Prostate gland (tissue), 2 donors: Measurements from ENCODE around the gene SERTAD4. TPM values are rescaled to one million over a fixed set of nuclear protein-coding genes. Genes with fewer than 3 reads are reported as not detected.
A peak's percentile ranks its signal among the peaks of the same experiment; 100 is the strongest.

Experiments used
- DNase-seq: peaks from one replicate; pipeline ENCODE4 v3.0.0-alpha.2; 2019; ENCODE audit warnings: low spot score
- H3K27ac ChIP-seq, 2 donors: fragments of 200-600 bp; sonication (generic); 2 replicates each; pipeline ENCODE4 v1.5.1; 2017 to 2019
- H3K27me3 ChIP-seq: fragments of 200-600 bp; sonication (generic); replicated peaks from 2 replicates; pipeline ENCODE4 v1.5.1; 2019; ENCODE audit not compliant: insufficient read depth
- H3K36me3 ChIP-seq, 2 donors: fragments of 200-600 bp; sonication (generic); 1 replicate in 1 of 2; 2 replicates in 1 of 2; pipeline versions ENCODE4 v1.5.1 to v1.8.1; 2017 to 2019
- H3K4me1 ChIP-seq: fragments of 200-600 bp; sonication (generic); replicated peaks from 2 replicates; pipeline ENCODE4 v1.5.1; 2019
- H3K4me3 ChIP-seq, 2 donors: fragments of 200-600 bp; sonication (generic); 2 replicates each; pipeline ENCODE4 v1.5.1; 2017 to 2019
- H3K9me3 ChIP-seq: fragments of 200-600 bp; sonication (generic); 2 replicates; pipeline ENCODE4 v1.5.1; 2017
- POLR2A ChIP-seq: fragments of 450-650 bp; IDR thresholded peaks from one replicate; pipeline ENCODE4 v1.6.1; 2016; ENCODE audit warnings: antibody characterized with exemption, mild to moderate bottlenecking
- POLR2AphosphoS5 ChIP-seq: sonication (generic); formaldehyde crosslinking; IDR thresholded peaks from one replicate; pipeline ENCODE4 v1.6.1; 2017; ENCODE audit warnings: antibody characterized with exemption
- WGBS: methylation state at CpG from one replicate; pipeline ENCODE4 v1.1.5; 2018; 5-methylcytosine and 5-hydroxymethylcytosine counted together
- intact Hi-C: fragments of 100-400 bp; cut with DNase I; formaldehyde crosslinking; loops from one replicate; pipeline ENCODE4 v1.14.2; 2022
- total RNA-seq, 2 donors: library from RNA; depleted of rRNA; stranded (reverse); fragments of >200 nt; gene quantifications; one replicate each; pipeline ENCODE4 v1.1.0, GENCODE V29; 2016
- TF ChIP-seq, protein P1 (sequence below), 4 experiments: fragments of 200-600 bp in 2 of 4; fragments of 450-650 bp in 2 of 4; sonication (generic) in 2 of 4; IDR thresholded peaks; 1 replicate in 3 of 4; 2 replicates in 1 of 4; pipeline ENCODE4 v1.5.1; 2016 to 2019; ENCODE audit warnings: antibody characterized with exemption in 4 of 4, mild to moderate bottlenecking in 2 of 4, moderate library complexity in 2 of 4

The SERTAD4 gene
- total RNA-seq, 2 donors from 2014 or later = 2.0 to 10.6 TPM

DNA sequence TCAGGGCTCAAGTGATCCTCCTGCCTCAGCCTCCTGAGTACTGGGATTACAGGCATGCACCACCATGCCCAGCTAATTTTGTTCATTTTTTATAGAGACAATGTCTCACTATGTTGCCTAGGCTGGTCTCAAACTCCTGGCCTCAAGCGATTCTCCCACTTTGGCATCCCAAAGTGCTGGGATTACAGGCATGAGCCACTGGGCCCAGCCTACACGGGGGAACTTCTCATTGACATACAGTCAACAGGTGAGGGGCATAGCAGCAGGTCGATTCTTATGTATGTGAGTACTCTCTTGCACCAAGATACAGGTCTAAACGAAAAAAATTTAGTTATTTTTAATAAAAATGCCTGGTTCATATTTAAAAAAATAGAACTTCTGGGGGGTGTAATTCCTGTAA is 56.7 kb downstream of the SERTAD4 start:
- intact Hi-C loops = no loop called here
- WGBS = 82% methylated on average over 4 of the region's 4 CpGs
- H3K9me3 ChIP-seq = no peaks in the 10 kb centered on the region
- H3K27ac ChIP-seq = no peak overlapping the region
- no peak for DNase-seq
- H3K27me3 ChIP-seq = no peaks in the 10 kb centered on the region
- H3K4me1 ChIP-seq = no peaks in the 10 kb centered on the region
- H3K36me3 ChIP-seq = no peaks in the 10 kb centered on the region
- no peak overlapping the region for H3K4me3 ChIP-seq
- TF ChIP-seq POLR2A (no peak), POLR2AphosphoS5 (no peak)
- TF ChIP-seq, protein P1, sequence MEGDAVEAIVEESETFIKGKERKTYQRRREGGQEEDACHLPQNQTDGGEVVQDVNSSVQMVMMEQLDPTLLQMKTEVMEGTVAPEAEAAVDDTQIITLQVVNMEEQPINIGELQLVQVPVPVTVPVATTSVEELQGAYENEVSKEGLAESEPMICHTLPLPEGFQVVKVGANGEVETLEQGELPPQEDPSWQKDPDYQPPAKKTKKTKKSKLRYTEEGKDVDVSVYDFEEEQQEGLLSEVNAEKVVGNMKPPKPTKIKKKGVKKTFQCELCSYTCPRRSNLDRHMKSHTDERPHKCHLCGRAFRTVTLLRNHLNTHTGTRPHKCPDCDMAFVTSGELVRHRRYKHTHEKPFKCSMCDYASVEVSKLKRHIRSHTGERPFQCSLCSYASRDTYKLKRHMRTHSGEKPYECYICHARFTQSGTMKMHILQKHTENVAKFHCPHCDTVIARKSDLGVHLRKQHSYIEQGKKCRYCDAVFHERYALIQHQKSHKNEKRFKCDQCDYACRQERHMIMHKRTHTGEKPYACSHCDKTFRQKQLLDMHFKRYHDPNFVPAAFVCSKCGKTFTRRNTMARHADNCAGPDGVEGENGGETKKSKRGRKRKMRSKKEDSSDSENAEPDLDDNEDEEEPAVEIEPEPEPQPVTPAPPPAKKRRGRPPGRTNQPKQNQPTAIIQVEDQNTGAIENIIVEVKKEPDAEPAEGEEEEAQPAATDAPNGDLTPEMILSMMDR (IDR thresholded peaks at IDR 0.05) = no peak

DNA sequence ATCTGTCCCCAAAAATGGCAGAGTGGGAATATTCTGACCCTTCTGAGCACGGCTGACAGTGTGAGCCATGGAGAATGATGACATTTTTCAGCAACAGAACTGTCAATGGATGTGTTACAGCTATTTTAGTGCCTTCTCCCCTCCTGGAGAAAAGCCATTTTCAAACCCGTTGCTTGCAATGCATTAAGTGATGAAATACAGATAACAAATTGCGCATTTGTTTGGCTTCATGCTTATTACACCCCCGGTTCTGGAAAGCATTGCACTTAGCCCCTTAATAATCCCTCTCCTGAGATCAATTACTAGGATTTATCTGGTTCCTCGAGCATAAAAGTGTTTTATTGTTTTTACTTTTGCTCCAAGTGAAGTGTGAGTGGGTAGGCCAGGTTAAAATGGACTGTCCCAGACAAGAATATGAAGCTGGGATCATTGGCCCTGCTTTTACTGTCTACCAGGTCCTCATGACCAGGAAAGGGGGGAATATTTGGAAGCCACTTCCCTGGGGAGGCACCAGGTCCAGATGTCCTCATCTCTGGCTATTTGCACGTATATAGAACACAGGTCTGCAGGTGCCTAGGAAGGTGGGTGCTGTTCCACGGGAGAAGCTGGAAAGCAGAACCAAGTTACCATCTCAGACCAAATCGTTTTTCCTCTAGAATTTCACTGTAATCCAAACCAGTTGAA is 58.6 kb downstream of the SERTAD4 start:
- Histone ChIP-seq H3K4me3 (no peak overlapping the region), H3K27ac (peak overlapping the region in 1 of 2 donors; percentile 73), H3K27me3 (no peaks in the 10 kb centered on the region), H3K4me1 (no peaks in the 10 kb centered on the region), H3K9me3 (no peaks in the 10 kb centered on the region), H3K36me3 (no peaks in the 10 kb centered on the region)
- intact Hi-C loops = loop anchor here (5.0 kb wide), 1 partner anchor 54 kb away; no protein-coding TSS in a partner anchor
- 48% methylated on average over 8 of the region's 8 CpGs for WGBS
- DNase-seq = no peak
- TF ChIP-seq POLR2AphosphoS5 (no peak), POLR2A (no peak)
- TF ChIP-seq, protein P1 (IDR thresholded peaks at IDR 0.05) = no peak

DNA sequence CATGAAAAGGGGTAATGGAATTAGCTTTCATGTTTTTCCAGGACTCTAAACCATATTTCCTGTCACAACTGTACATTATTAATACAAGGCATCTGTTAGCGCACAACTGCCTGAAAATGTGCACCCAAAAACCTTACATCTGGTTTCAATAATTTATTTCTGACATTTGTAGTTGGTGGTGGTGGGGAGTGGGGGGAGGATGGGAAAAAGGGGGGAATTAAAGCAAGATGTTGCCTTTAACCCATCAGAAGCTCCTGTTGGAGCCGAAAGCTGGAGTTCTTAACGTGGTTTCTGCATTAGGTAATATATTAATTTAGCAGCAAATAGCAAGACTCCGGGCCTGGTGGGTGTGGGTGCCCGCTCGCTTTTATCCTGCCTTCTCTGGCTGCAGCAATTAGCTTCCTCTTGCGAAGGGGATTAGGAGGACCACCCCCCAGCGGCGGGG is 59.2 kb downstream of the SERTAD4 start:
- H3K36me3 ChIP-seq = no peaks in the 10 kb centered on the region
- 21% methylated on average over 9 of the region's 9 CpGs for WGBS
- TF ChIP-seq, protein P1 (IDR thresholded peaks at IDR 0.05) = no peak
- no peak for TF ChIP-seq POLR2AphosphoS5
- no peak for TF ChIP-seq POLR2A
- no peaks in the 10 kb centered on the region for H3K9me3 ChIP-seq
- H3K27ac ChIP-seq = peak overlapping the region; percentile 73 to 83
- H3K4me1 ChIP-seq = no peaks in the 10 kb centered on the region
- H3K4me3 ChIP-seq = peak overlapping the region; percentile 36 to 43
- no peak for DNase-seq
- intact Hi-C loops = loop anchor here (5.0 kb wide), 1 partner anchor 55 kb away; no protein-coding TSS in a partner anchor
- no peaks in the 10 kb centered on the region for H3K27me3 ChIP-seq

DNA sequence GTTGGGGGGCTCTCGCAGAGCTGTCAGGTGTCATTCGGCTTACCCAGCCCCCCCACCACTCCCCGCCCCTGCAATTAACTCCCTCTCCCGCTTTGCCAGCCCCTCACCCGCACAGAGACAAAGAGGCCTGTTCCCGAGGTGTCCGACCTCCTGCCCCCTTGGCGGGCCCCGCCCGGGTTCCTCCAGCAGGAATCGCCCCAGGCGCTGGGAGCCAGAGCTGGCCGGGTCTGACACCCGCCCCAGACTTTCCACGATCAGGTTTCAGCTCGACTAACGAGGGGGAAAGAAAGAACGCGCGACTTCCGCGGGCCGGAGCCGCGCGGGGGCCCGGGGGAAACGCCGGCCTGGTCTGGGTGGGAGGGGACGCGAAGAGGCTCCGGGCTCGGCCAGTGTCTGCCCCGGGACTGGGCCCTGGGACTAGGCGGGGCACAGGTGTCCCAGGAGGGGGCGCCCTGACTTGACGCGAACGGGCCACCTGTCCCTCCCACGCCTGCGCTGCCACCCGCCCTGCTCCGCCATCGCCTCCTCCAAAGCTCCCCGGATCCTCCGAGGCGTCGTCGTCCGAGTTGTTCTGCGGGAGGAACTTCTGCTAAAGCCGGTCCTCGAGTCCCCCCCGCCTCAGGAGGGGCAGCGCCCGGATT is 59.8 kb downstream of the SERTAD4 start:
- Histone ChIP-seq H3K27me3 (no peaks in the 10 kb centered on the region), H3K27ac (peak overlapping the region; percentile 73 to 83), H3K4me1 (no peaks in the 10 kb centered on the region), H3K9me3 (no peaks in the 10 kb centered on the region), H3K36me3 (no peaks in the 10 kb centered on the region), H3K4me3 (peak overlapping the region; percentile 36 to 43)
- TF ChIP-seq POLR2A (peak; percentile 27), POLR2AphosphoS5 (no peak)
- TF ChIP-seq, protein P1 (IDR thresholded peaks at IDR 0.05) = peak in 3 of 4 experiments; percentile 26 to 58 (median 55)
- under 1% methylated on average over 55 of the region's 56 CpGs for WGBS
- intact Hi-C loops = loop anchor here (5.0 kb wide), 1 partner anchor 55 kb away; no protein-coding TSS in a partner anchor
- DNase-seq = peak; percentile 72
